ENCODE measurements around the gene SLC2A2. TPM values are rescaled to one million over a fixed set of nuclear protein-coding genes. Genes with fewer than 3 reads are reported as not detected.
"Not testable (repeated sequence)": the region's sequence is repeated elsewhere in the genome, so short reads cannot be mapped to it uniquely, and the experiment has no call there.

Gene SLC2A2
- total and polyA plus RNA-seq, 8 donors = 2.9 TPM; not detected in 7

- intact Hi-C loops (cut with DNase I; ENCODE audit: low total_unique reads) = no loop called here
- WGBS, 5 donors = 64 to 79% (median 69%) methylated on average over 9 of the region's 9 CpGs
- TF ChIP-seq EP300 (IDR thresholded peaks at IDR 0.05) = no peak
- no peak for TF ChIP-seq CTCF (IDR thresholded peaks at IDR 0.05)
- TF ChIP-seq POLR2A (IDR thresholded peaks at IDR 0.05) = no peak
- TF ChIP-seq POLR2AphosphoS5 (IDR thresholded peaks at IDR 0.05) = no peak
Measured at GRCh38 chr3:170974872-170975271, 51.6 kb downstream of the SLC2A2 start.

GRCh38 chr3:170972917-170973316 is 53.6 kb downstream of the SLC2A2 start:
- H3K4me3 ChIP-seq; H3K4me1 ChIP-seq; DNase-seq; H3K9me3 ChIP-seq; H3K27ac ChIP-seq; H3K36me3 ChIP-seq; intact Hi-C loops (cut with DNase I; ENCODE audit: low total_unique reads); H3K27me3 ChIP-seq: not testable (repeated sequence)

More at GRCh38 chr3:170974872-170975271, 51.6 kb downstream of the SLC2A2 start:
- no peaks in the 10 kb centered on the region for H3K27me3 ChIP-seq
- H3K4me1 ChIP-seq = no peaks in the 10 kb centered on the region
- H3K4me3 ChIP-seq = no peak overlapping the region
- H3K36me3 ChIP-seq = no peaks in the 10 kb centered on the region
- no peak for DNase-seq
- H3K9me3 ChIP-seq = no peaks in the 10 kb centered on the region
- H3K27ac ChIP-seq = no peak overlapping the region

- intact Hi-C loops (cut with DNase I; ENCODE audit: low total_unique reads) = no loop called here
- 52 to 70% (median 59%) methylated on average over 1 of the region's 1 CpG for WGBS, 5 donors
- Histone ChIP-seq H3K27ac (no peak overlapping the region), H3K4me1 (no peaks in the 10 kb centered on the region), H3K9me3 (no peaks in the 10 kb centered on the region), H3K4me3 (no peak overlapping the region), H3K27me3 (no peaks in the 10 kb centered on the region), H3K36me3 (no peaks in the 10 kb centered on the region)
- TF ChIP-seq EP300 (IDR thresholded peaks at IDR 0.05) = no peak
- TF ChIP-seq POLR2AphosphoS5 (IDR thresholded peaks at IDR 0.05) = no peak
- no peak for TF ChIP-seq POLR2A (IDR thresholded peaks at IDR 0.05)
- TF ChIP-seq CTCF (IDR thresholded peaks at IDR 0.05) = no peak
- no peak for DNase-seq
Measured at GRCh38 chr3:170967126-170967525, 59.4 kb downstream of the SLC2A2 start.

- Histone ChIP-seq H3K9me3 (no peaks in the 10 kb centered on the region), H3K4me1 (no peaks in the 10 kb centered on the region), H3K27ac (no peak overlapping the region), H3K36me3 (no peaks in the 10 kb centered on the region), H3K4me3 (no peak overlapping the region), H3K27me3 (no peaks in the 10 kb centered on the region)
- no peak for DNase-seq
- WGBS, 5 donors = 23 to 38% (median 35%) methylated on average over 1 of the region's 1 CpG
- no peak for TF ChIP-seq EP300 (IDR thresholded peaks at IDR 0.05)
- intact Hi-C loops (cut with DNase I; ENCODE audit: low total_unique reads) = no loop called here
Measured at GRCh38 chr3:170966495-170966894, 60.0 kb downstream of the SLC2A2 start.

- DNase-seq = no peak
- no peaks in the 10 kb centered on the region for H3K27me3 ChIP-seq
- TF ChIP-seq POLR2AphosphoS5 (IDR thresholded peaks at IDR 0.05) (no peak), CTCF (IDR thresholded peaks at IDR 0.05) (no peak)
- H3K4me1 ChIP-seq = no peaks in the 10 kb centered on the region
- no peak overlapping the region for H3K4me3 ChIP-seq
- no peaks in the 10 kb centered on the region for H3K36me3 ChIP-seq
- intact Hi-C loops (cut with DNase I; ENCODE audit: low total_unique reads) = loop anchor here (5.0 kb wide), 1 partner anchor 600 kb away; no protein-coding TSS in a partner anchor
- no peak overlapping the region for H3K27ac ChIP-seq
- H3K9me3 ChIP-seq = no peaks in the 10 kb centered on the region
Measured at GRCh38 chr3:170962411-170962810, 64.1 kb downstream of the SLC2A2 start.

Data from stomach (tissue), 9 donors.